Endometrial microvascular endothelial cells (primary cell): ENCODE results near the gene CD24. TPM values are rescaled to one million over a fixed set of nuclear protein-coding genes. Genes with fewer than 3 reads are reported as not detected.
"Not testable (repeated sequence)": the region's sequence is repeated elsewhere in the genome, so short reads cannot be mapped to it uniquely, and the experiment has no call there.

ENCODE experiments used
- in situ Hi-C: cut with HindIII; loops from 2 replicates; pipeline ENCODE4 v1.10.0; 2017; ENCODE audit warnings: low sequenced_read_pairs, low pct_unique_long_range_greater_than_20kb; ENCODE audit errors: inconsistent ontology term
- total RNA-seq: library from RNA; depleted of rRNA; stranded (reverse); fragments of >200 nt; gene quantifications from one replicate; pipeline ENCODE4 v1.2.3, GENCODE V29; 2015; ENCODE audit errors: inconsistent ontology term

Gene CD24, protein sequence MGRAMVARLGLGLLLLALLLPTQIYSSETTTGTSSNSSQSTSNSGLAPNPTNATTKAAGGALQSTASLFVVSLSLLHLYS
- not detected for total RNA-seq

DNA sequence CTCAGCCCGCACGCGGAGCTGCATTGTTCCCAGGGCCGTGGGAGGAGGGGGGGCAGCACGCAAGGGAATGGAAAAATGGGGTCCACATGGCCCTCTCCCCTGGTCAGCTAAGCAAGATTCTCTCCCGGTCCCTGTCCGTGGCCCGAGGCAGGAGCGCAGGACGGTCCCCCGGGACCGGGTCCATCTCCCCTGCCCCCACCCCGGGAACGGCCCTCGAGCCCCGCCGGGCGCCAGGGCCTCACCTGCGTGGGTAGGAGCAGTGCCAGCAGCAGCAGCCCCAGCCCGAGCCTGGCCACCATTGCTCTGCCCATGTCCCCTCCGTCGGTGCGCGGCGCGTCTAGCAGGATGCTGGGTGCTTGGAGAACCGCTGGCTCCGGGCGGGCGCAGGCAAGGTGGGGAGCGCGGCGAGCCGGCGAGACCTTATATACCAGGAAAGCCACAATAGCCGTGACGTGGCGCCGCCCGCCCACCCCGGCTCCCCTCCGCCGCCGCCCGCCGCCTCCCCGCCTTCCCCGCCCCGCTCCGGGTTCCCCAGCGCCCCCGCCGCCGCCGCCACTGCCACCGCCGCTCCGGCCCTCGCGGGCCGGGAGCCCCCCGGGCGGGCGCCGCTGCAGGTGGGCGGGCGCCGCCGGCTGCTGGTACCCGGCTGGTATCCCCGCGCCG lies at the start of gene CD24:
TSS of gene CD24 (minus strand) at position 394 of the 663 bp plus-strand sequence. CDS start at position 311, 83 bp downstream.
- in situ Hi-C loops = no loop called here

DNA sequence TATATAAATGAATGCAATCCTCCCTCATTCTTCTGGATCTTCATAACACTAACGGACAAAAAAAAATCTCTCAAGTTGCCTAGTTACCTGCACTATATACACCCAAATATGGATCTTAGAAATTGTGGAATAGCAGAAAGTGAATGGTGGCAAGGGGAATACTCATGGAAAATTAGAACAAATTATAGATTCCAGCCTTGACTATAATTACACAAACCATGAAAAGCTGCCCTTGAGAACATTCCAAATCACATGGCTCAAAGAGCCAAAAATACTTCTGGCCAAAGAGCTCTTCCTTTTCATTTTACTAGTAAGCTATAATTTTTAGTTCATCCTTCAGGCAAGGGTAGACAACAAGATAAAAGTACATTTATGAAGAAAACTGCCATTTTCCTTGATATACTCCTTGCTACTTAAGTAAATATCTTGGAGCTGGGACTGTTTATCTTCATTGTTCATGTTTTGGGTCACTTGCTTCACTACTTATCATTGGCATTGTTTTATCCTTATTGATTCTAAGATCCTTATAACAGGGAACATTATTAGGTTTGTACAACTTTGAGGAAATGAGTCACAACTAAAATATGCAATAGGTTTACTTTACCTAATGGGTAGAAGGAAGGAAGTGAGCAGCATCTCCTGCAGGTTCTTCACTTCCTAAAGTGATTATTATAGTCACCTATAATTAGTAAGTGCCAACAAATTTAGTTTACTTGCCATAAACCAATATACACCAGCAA lies 47.1 kb upstream of the CD24 start:
- in situ Hi-C loops = no loop called here

DNA sequence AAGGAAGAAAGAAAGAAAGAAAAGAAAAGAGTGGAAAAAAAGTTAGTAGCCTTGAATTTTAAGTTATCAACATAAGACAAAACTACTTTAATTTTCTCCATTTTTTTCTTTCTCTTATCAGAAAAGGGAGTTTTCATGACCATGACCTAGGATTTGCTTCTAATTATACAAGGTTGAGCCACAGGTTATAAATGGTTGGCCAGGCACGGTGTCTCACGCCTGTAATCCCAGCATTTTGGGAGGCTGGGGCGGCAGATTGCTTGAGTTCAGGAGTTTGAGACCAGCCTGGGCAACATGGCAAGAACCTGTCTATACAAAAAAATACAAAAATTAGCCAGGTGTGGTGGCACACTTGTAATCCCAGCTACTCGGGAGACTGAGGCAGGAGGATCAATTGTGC lies 45.7 kb upstream of the CD24 start:
- in situ Hi-C loops = no loop called here

DNA sequence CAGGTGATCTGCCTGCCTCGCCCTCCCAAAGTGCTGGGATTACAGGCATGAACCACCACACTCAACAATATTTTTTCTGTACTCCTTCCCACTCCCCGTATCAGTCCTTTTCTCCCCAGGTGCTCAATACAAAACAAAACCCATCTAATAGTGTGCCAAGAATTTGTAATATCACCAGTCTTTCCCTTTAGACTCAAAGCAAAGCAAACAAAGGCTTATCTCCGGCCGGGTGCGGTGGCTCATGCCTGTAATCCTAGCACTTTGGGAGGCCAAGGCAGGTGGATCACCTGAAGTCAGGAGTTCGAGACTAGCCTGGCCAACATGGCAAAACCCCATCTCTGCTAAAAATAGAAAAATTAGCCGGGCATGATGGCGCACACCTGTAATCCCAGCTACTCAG lies 45.1 kb upstream of the CD24 start:
- in situ Hi-C loops = not testable (repeated sequence)

DNA sequence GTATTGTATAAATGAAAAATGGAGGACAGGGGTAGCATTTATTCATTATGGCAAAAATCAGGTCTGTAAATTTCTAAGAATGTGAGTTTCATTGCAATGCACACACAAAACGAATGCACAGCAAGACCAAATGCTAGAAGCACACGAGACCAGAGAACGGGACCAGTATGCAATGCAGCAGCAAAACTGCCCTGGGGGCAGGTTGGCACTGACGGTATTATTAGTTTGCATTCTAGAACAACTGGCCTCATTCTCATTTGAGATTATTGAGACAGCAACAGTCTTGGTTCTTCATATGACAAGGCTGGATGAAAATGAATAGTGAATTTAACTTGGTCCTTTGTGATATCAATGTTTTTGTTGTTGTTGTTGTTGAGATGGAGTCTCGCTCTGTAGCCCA lies 44.5 kb upstream of the CD24 start:
- in situ Hi-C loops = no loop called here

DNA sequence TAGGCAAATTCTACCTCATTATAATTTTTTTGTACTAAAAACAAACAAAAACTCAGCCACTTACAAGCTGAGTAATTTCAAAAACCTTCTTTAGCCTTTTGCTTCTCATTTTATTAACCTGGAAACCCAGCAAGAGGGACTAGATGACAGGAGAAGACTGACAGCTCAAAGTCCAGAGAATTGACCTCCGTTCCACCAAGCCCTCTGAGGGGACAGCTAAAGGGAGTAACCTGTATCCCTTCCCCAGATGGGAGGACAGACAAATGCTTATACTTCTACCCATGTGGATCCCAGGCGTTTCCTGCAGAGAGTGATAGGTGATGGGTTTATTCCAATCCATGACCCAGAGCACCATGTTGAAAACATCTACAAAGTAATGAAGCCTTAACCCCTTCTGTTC lies 35.0 kb upstream of the CD24 start:
- in situ Hi-C loops = no loop called here

DNA sequence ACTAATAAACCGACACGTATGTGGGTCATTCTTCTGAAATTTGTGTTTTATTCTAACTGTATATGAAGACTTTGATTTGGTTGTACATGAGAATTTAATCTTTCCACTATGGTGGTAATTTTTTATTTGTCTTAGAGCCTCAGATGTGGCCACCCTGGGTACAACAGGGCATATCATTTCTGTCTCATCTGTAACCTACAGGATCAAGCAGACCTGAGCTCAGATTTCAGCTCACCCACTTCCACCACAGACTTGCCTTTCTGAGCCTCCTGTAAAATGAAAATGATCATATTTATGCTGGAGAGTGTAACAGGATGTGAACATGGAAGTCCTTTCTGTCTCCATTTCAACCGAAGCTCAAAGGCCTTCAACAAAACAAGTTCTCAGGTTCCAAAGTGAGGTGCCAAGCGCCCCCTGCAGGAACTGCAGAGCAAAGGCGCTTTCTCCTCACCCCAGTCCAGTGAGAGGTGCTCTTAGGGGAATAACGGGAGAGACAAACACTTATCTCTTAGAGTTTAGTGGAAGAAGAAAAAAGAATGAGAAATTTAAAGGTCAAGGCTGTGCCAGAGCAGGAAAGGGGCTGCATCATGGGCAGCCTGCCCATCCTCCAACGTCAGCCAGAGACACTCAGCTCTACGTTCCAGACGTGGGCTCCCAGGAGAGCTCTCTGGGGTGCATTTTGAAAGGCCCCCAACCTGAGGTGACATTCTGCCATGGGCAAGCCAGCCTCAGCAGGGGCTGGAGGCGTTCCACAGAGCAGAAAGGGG lies 23.0 kb upstream of the CD24 start:
- in situ Hi-C loops = no loop called here

DNA sequence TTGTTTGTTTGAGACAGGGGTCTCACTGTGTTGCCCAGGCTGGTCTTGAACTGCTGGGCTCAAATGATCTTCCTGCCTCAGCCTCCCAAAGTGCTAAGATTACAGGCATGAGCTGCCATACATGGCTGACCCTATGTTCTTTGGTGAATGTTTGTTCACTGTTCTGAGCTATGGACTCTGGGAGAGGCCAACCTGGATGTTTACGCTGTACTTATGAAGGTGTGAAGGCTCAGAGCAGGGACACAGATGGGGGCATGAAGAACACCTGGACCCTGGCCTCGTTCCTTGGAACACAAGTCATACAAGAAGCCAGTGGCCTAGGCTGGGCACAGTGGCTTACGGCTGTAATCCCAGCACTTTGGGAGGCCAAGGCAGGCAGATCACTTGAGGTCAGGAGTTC lies 21.1 kb upstream of the CD24 start:
- in situ Hi-C loops = no loop called here

DNA sequence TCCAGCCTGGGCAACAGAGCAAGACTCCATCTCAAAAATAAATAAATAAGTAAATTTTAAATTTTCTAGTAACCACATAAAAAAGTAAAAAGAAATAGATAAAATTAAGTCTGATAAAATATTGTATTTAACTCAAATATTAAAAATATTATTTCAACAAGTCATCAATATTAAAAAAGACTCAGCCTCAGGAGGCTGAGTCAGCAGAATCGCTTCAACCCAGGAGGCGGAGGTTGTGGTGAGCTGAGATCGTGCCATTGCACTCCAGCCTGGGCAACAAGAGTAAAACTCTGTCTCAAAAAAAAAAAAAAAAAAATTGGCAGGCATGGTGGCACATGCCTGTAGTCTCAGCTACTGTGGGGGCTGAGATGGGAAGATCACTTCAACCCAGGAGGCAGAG lies 15.2 kb upstream of the CD24 start:
- in situ Hi-C loops = not testable (repeated sequence)

DNA sequence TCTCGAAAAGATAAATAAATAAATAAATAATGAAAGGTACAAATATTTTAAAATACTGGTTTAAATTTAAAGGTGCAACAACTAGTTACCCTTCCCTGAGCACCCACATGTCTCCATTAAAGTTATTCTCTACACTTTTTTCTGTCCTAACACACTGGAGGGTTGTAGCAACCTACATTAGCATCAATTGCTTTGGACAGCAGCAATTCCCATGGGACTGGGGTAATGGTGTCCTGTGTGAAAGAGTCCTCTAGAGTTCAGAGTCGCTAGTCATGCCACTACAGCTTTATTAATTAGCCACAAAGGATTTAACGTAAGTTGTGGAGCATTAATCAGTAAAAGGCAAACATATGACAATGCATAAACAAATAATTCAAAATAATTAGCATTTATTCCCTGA lies 14.1 kb upstream of the CD24 start:
- in situ Hi-C loops = no loop called here

DNA sequence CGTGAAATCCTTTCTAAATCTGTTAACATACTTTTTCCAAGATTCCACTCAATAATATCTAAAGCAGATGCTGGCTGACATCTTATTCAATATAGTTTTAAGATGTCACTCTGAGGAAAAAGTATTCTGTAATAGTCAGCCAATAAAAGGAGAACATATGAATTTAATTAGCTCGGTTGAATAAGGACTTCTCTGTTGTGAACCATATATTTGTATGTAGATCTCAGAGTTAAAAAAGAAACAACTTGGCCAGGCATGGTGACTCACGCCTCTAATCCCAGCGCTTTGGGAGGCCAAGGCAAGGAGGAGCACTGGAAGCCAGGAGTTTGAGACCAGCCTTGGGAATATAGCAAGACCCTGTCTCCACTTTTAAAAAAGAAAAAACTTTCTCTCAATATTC lies 7.4 kb upstream of the CD24 start:
- in situ Hi-C loops = no loop called here

DNA sequence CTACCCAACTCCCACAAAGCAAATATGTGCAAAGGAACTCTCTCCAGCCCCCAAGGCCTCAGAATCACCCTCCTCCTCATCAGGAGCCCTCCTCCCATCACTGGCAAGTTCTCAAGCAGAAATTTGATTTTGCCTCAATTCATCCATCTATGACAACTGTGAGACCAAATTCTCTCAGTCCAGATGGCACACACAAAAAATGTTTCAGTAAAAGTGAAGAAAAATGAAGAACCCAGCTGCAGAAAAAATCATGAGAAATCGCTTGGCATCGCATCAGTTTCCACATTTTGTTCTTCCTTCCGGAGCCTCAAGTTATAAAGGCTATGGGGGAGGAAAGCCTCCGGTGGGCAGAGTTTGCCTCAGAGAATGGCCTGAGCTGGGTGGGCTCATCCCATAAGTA lies 6.4 kb upstream of the CD24 start:
- in situ Hi-C loops = no loop called here

DNA sequence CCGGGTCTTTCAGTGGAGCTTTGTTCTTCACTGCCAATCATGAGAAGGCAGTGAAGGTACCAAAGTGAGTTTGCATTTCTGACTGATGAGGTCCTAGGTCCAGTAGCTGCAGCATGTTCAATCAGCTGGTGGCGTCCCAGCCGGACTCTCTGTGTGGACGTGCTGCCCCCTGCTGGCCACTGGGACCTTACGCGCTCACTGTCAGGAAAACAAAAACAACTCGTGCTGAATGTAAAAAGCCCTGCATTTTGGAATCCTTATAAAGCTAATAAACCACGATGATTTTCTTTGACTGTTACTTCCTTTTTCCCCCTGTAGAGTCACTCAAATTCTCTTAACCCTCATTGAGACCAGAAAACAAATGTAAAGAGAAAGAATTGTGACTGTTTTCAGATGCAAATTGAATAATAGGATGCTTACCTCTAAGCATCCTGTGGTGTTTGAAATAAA lies 4.9 kb upstream of the CD24 start:
- in situ Hi-C loops = no loop called here

DNA sequence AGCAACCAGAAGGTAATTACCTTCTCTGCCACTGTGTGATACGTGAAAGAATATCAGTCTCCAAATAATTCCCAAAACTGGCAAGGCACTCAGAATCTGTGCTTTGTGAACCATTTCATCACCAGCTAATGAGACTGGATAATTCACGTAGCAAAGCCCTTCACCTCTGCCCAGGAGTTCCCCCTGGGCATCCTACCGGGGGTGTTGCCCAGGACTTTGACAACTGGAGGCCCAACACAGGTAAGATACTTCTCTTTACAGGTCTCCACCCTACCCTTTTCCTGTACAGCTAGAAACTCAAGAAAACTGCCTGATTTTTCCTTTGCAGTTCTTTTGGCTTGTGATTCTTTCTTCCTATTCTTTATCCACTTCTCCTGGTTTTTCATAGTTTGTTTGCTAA lies 2.7 kb upstream of the CD24 start:
- in situ Hi-C loops = no loop called here

DNA sequence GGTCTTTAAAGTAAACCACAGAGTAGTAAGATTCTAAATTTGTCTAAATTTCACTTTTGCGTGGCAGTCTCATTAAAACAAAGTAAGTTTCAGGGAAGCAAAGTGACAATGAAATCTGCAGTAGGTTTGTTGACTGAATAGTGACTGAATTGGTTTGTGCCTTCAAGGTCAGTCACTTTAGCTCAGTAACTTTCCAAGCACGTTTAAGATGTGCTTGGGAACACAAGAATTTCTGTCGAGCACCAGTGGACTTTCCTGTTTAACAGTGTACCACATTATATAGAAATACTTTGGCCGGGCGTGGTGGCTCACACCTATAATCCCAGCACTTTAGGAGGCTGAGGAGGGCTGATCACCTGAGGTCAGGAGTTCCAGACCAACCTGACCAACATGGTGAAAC lies 1.7 kb upstream of the CD24 start:
- in situ Hi-C loops = no loop called here

DNA sequence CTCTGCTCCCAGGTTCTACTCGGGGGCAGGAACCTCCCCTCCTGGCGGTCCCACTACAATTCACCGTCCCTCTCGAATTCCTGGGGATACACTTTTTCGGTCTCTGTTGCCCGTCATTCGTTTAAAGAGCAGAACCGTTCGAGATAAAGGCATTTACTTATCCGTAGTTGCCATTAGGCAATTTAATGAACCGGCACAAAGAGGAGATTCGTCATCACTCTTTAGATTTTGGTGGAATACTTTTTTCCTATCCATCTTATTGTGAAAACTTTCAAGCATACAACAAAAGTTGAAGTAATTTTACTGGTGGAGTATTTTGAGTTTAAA lies 1.2 kb upstream of the CD24 start:
- in situ Hi-C loops = no loop called here

DNA sequence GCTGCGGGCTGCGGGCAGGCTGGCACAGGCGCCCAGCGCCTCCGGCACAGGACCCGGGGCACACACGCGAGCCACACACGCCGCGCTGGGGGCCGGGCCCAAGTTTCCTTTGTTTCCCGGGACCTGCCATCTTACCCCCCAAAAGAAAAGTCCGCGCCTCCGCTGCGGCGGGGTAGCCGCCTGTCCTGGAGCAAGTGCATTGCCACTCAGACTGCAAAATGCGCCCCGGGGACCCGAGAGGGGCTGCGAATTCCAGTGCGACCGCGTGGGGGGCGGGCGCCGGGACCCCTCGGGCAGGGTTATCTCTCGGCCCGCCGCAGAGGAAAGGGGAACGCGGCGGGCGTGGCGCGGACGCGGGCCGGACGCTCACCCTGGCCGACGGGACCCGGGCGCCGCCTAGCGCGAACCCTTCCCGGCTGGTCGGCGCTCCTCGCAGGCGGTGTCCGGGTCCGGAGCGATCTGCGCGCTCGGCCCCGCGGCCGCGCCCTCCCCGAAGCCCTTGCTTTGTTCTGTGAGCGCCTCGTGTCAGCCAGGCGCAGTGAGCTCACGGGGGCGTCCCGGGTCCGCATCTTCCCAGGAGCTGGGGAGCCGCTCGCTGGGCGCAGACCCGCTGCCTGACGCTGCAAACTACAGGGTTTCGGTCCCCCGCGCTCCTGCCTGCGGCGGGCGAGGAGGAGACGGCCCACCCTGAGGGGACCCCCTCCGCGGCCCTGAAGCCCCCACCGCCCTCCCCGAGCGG lies 639 bp upstream of the CD24 start:
- in situ Hi-C loops = no loop called here

DNA sequence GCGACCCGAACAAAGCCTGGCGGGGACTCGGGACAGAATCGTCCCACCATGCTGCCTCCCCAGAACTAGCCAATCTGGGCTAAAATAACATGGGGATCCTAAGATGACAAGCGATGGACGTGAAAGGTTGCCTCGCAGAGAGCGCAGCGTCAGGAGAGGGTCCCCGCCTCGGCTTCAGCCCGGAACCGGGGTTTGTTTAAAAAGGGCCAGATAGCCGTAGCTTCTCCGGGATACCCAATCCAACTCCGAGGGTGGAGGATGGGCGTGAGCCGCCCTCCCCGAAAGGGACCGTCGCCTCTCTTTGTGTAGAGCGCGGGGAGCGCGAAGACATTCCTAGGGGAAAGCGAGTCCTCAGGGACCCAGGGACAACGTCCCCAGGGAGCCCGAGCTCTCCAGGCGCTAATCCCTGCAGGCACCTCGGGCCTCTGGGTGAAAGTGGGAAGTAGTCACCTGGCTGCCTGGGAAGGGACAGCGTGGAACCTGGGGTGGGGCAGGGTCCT lies 643 bp downstream of the CD24 start:
- in situ Hi-C loops = no loop called here
